IPS-20b (cell line): ENCODE data around the gene DBET.
"Not testable (repeated sequence)": the region's sequence is repeated elsewhere in the genome, so short reads cannot be mapped to it uniquely, and the experiment has no call there.

Experiments
- H3K27ac ChIP-seq: one replicate; pipeline ENCODE4 v1.5.1; 2013; ENCODE audit warnings: low read length
- H3K27me3 ChIP-seq: 2 replicates; pipeline ENCODE4 v1.6.1; 2013; ENCODE audit warnings: mild to moderate bottlenecking, low read length, inconsistent platforms; ENCODE audit not compliant: insufficient read depth
- H3K36me3 ChIP-seq: 2 replicates; pipeline ENCODE4 v1.6.1; 2013; ENCODE audit warnings: low read depth, mild to moderate bottlenecking, inconsistent platforms, low read length, moderate library complexity; ENCODE audit not compliant: insufficient read depth
- H3K4me1 ChIP-seq: 2 replicates; pipeline ENCODE4 v1.6.1; 2013; ENCODE audit warnings: mild to moderate bottlenecking, control low read depth, inconsistent platforms, low read length, moderate library complexity; ENCODE audit not compliant: insufficient read depth
- H3K4me3 ChIP-seq: 2 replicates; pipeline ENCODE4 v1.5.1; 2013; ENCODE audit warnings: mild to moderate bottlenecking, low read length, inconsistent platforms
- H3K9ac ChIP-seq: 2 replicates; pipeline ENCODE4 v1.6.1; 2013; ENCODE audit warnings: low read depth, mild to moderate bottlenecking, inconsistent platforms, low read length, moderate library complexity
- H3K9me3 ChIP-seq: 2 replicates; pipeline ENCODE4 v1.6.1; 2013; ENCODE audit warnings: mild to moderate bottlenecking, low read depth, low read length, inconsistent platforms; ENCODE audit not compliant: insufficient read depth

The DBET gene

GRCh38 chr4:190021973-190022372 is 42.3 kb upstream of the DBET start:
- peaks cover 62% of the 10 kb centered on the region for H3K27me3 ChIP-seq
- H3K9ac ChIP-seq: not testable (repeated sequence)

GRCh38 chr4:190022614-190023281 is 41.6 kb upstream of the DBET start:
- not testable (repeated sequence) for H3K27ac ChIP-seq, H3K9ac ChIP-seq, H3K4me3 ChIP-seq, H3K4me1 ChIP-seq, H3K36me3 ChIP-seq
- peaks cover 29% of the 10 kb centered on the region for H3K9me3 ChIP-seq
- H3K27me3 ChIP-seq: peaks cover 55% of the 10 kb centered on the region

More at GRCh38 chr4:190021973-190022372, 42.3 kb upstream of the DBET start:
- not testable (repeated sequence) for H3K4me3 ChIP-seq, H3K36me3 ChIP-seq, H3K4me1 ChIP-seq, H3K27ac ChIP-seq
- peaks cover 31% of the 10 kb centered on the region for H3K9me3 ChIP-seq

GRCh38 chr4:190027156-190027555 is 37.1 kb upstream of the DBET start, which contains the start of gene FRG2:
FRG2 (minus strand) TSS chr4:190027256; CDS start chr4:190027204, 52 bp downstream.
- not testable (repeated sequence) for H3K27ac ChIP-seq, H3K4me1 ChIP-seq, H3K4me3 ChIP-seq, H3K36me3 ChIP-seq, H3K9ac ChIP-seq, H3K9me3 ChIP-seq
- peaks cover 16% of the 10 kb centered on the region for H3K27me3 ChIP-seq

GRCh38 chr4:190031264-190031663 is 33.0 kb upstream of the DBET start:
- not testable (repeated sequence) for H3K27ac ChIP-seq, H3K27me3 ChIP-seq, H3K4me1 ChIP-seq, H3K4me3 ChIP-seq, H3K9ac ChIP-seq, H3K36me3 ChIP-seq, H3K9me3 ChIP-seq

GRCh38 chr4:190037704-190038388 is 26.5 kb upstream of the DBET start:
- H3K27me3 ChIP-seq, H3K4me3 ChIP-seq, H3K27ac ChIP-seq, H3K36me3 ChIP-seq, H3K9me3 ChIP-seq, H3K9ac ChIP-seq, H3K4me1 ChIP-seq: not testable (repeated sequence)

- not testable (repeated sequence) for H3K4me1 ChIP-seq, H3K27ac ChIP-seq, H3K9me3 ChIP-seq, H3K9ac ChIP-seq, H3K36me3 ChIP-seq, H3K4me3 ChIP-seq, H3K27me3 ChIP-seq
Observed at GRCh38 chr4:190040873-190041272, 23.4 kb upstream of the DBET start.

- not testable (repeated sequence) for H3K9ac ChIP-seq, H3K4me1 ChIP-seq, H3K27ac ChIP-seq, H3K4me3 ChIP-seq, H3K27me3 ChIP-seq, H3K9me3 ChIP-seq, H3K36me3 ChIP-seq
Observed at GRCh38 chr4:190047627-190048026, 16.7 kb upstream of the DBET start.

- not testable (repeated sequence) for H3K27ac ChIP-seq, H3K9me3 ChIP-seq, H3K36me3 ChIP-seq, H3K9ac ChIP-seq, H3K27me3 ChIP-seq, H3K4me3 ChIP-seq, H3K4me1 ChIP-seq
Observed at GRCh38 chr4:190049378-190050239, 14.7 kb upstream of the DBET start.

- H3K27ac ChIP-seq, H3K9me3 ChIP-seq, H3K27me3 ChIP-seq, H3K4me3 ChIP-seq, H3K36me3 ChIP-seq, H3K9ac ChIP-seq, H3K4me1 ChIP-seq: not testable (repeated sequence)
Observed at GRCh38 chr4:190058997-190059396, 5.3 kb upstream of the DBET start.

- not testable (repeated sequence) for H3K36me3 ChIP-seq, H3K4me3 ChIP-seq, H3K4me1 ChIP-seq, H3K27me3 ChIP-seq, H3K27ac ChIP-seq, H3K9me3 ChIP-seq, H3K9ac ChIP-seq
Observed at GRCh38 chr4:190064805-190065204, 503 bp downstream of the DBET start.

GRCh38 chr4:190068351-190068750 is 4.0 kb downstream of the DBET start:
- H3K27ac ChIP-seq, H3K4me1 ChIP-seq, H3K9me3 ChIP-seq, H3K27me3 ChIP-seq, H3K36me3 ChIP-seq, H3K4me3 ChIP-seq, H3K9ac ChIP-seq: not testable (repeated sequence)

GRCh38 chr4:190093052-190093451 is 28.8 kb downstream of the DBET start:
- not testable (repeated sequence) for H3K9ac ChIP-seq, H3K36me3 ChIP-seq, H3K27me3 ChIP-seq, H3K27ac ChIP-seq, H3K4me3 ChIP-seq, H3K4me1 ChIP-seq, H3K9me3 ChIP-seq
